Peyer's patch (tissue), 4 donors: Measurements from ENCODE around the gene PLCL2. TPM values are rescaled to one million over a fixed set of nuclear protein-coding genes. Genes with fewer than 3 reads are reported as not detected.

Source experiments
- DNase-seq, 3 donors: peaks; one replicate each; pipeline ENCODE4 v3.0.0-alpha.2; 2017 to 2019
- H3K27ac ChIP-seq, 4 donors: fragments of 200-600 bp; sonication (generic); one replicate each; pipeline ENCODE4 v1.5.1; 2016 to 2019
- H3K27me3 ChIP-seq, 2 donors: fragments of 200-600 bp; sonication (generic); one replicate each; pipeline ENCODE4 v1.5.1; 2019
- H3K36me3 ChIP-seq, 3 donors: fragments of 200-600 bp; sonication (generic); one replicate each; pipeline ENCODE4 v1.5.1; 2016 to 2019
- H3K4me1 ChIP-seq, 4 donors: fragments of 200-600 bp; sonication (generic); one replicate each; pipeline ENCODE4 v1.5.1; 2016 to 2019
- H3K4me3 ChIP-seq, 4 donors: fragments of 200-600 bp; sonication (generic); 1 replicate in 3 of 4; 2 replicates in 1 of 4; pipeline ENCODE4 v1.5.1; 2016 to 2019; ENCODE audit warnings: mild to moderate bottlenecking in 1 of 4
- H3K9me3 ChIP-seq, 4 donors: fragments of 200-600 bp; sonication (generic); one replicate each; pipeline ENCODE4 v1.5.1; 2016 to 2019; ENCODE audit warnings: mild to moderate bottlenecking in 1 of 4
- POLR2A ChIP-seq, 2 donors: fragments of 450-650 bp; IDR thresholded peaks; one replicate each; pipeline ENCODE4 v1.5.1; 2017; ENCODE audit warnings: antibody characterized with exemption in 2 of 2, mild to moderate bottlenecking in 2 of 2, moderate library complexity in 2 of 2
- total RNA-seq, 4 donors: library from RNA; depleted of rRNA; stranded (reverse); fragments of >200 nt; gene quantifications; one replicate each; pipeline ENCODE4 v1.1.0, GENCODE V29; 2016
- TF ChIP-seq, protein P1 (sequence below), 6 experiments: fragments of 450-650 bp in 4 of 6; fragments of 200-600 bp in 2 of 6; sonication (generic) in 1 of 6; IDR thresholded peaks; one replicate each; pipeline ENCODE4 v1.5.1; 2017 to 2019; ENCODE audit warnings: antibody characterized with exemption in 6 of 6, mild to moderate bottlenecking in 3 of 6, moderate library complexity in 1 of 6

Gene PLCL2
- total RNA-seq, 4 donors from 2014 or later = 21.8 to 39.6 (median 25.4) TPM

DNA sequence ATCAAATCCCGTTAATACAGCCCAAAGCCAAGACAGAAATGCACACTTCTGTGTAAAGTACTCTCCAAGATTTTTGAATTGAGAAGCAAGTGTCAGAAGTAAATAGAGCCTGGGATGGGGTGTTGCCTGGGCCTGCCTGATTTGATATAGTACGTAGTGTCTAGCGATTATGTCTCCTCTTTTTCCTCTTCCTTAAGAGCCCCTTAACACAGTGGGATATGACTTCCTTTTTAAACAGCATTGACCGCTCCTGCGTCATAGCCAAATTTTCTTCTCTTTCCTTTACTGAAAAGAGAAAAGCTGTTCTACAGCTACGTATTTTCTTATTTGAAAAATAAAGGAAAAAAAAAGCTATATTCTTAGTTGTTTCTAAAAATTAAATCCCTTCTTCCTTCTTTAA is 97.7 kb downstream of the PLCL2 start:
- H3K9me3 ChIP-seq = no peaks in the 10 kb centered on the region
- H3K4me3 ChIP-seq = no peak overlapping the region
- H3K27ac ChIP-seq = no peak overlapping the region
- H3K36me3 ChIP-seq = no peaks in the 10 kb centered on the region
- no peaks in the 10 kb centered on the region for H3K27me3 ChIP-seq
- TF ChIP-seq POLR2A (IDR thresholded peaks at IDR 0.05) = no peak
- TF ChIP-seq, protein P1, sequence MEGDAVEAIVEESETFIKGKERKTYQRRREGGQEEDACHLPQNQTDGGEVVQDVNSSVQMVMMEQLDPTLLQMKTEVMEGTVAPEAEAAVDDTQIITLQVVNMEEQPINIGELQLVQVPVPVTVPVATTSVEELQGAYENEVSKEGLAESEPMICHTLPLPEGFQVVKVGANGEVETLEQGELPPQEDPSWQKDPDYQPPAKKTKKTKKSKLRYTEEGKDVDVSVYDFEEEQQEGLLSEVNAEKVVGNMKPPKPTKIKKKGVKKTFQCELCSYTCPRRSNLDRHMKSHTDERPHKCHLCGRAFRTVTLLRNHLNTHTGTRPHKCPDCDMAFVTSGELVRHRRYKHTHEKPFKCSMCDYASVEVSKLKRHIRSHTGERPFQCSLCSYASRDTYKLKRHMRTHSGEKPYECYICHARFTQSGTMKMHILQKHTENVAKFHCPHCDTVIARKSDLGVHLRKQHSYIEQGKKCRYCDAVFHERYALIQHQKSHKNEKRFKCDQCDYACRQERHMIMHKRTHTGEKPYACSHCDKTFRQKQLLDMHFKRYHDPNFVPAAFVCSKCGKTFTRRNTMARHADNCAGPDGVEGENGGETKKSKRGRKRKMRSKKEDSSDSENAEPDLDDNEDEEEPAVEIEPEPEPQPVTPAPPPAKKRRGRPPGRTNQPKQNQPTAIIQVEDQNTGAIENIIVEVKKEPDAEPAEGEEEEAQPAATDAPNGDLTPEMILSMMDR (IDR thresholded peaks at IDR 0.05) = no peak
- DNase-seq = no peak
- H3K4me1 ChIP-seq = no peaks in the 10 kb centered on the region

DNA sequence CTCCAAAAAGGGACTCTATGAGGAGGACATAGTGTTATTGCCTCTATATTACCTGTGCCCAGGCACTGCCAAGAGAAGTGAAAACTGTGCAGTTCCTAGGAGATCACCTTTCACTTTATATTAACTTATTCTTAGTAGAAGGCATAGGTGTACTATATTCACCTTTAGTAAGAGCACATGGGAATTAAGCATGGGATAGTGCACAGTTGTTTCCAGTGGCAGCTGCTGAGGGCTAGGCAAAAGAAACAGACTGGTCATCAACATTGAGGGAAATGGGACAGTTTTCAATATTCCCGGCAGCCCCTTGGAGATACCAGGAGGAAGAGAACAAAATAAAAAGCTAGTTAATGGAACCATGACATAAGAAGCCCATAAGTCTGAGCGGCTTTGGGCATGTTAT is 100.9 kb downstream of the PLCL2 start:
- Histone ChIP-seq H3K36me3 (no peaks in the 10 kb centered on the region), H3K4me3 (no peak overlapping the region), H3K4me1 (no peaks in the 10 kb centered on the region), H3K27me3 (no peaks in the 10 kb centered on the region), H3K9me3 (no peaks in the 10 kb centered on the region), H3K27ac (no peak overlapping the region)
- DNase-seq = no peak
- no peak for TF ChIP-seq POLR2A (IDR thresholded peaks at IDR 0.05)
- TF ChIP-seq, protein P1 (IDR thresholded peaks at IDR 0.05) = no peak

DNA sequence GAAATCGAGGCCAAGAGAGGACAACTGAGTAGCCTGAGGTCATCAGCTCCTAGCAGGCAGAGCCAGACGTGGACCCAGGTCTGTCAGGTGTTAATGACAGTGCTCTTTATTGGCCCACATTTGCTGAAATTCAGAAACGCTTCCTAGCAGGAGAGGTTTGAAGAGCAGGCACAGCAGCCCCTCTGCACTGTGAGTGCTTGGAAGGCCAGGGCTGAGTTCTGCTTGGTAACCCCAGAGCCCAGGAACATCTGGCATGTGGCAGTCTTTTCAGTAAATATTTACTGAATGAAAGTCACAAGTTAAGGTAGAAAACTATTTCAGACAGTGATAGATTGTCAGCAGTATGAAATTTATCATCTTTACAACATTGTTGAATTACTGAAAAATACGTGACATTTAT is 102.4 kb downstream of the PLCL2 start:
- Histone ChIP-seq H3K27ac (no peak overlapping the region), H3K9me3 (no peaks in the 10 kb centered on the region), H3K27me3 (no peaks in the 10 kb centered on the region), H3K36me3 (no peaks in the 10 kb centered on the region), H3K4me1 (no peaks in the 10 kb centered on the region), H3K4me3 (no peak overlapping the region)
- TF ChIP-seq, protein P1 (IDR thresholded peaks at IDR 0.05) = no peak
- no peak for TF ChIP-seq POLR2A (IDR thresholded peaks at IDR 0.05)
- DNase-seq = no peak

DNA sequence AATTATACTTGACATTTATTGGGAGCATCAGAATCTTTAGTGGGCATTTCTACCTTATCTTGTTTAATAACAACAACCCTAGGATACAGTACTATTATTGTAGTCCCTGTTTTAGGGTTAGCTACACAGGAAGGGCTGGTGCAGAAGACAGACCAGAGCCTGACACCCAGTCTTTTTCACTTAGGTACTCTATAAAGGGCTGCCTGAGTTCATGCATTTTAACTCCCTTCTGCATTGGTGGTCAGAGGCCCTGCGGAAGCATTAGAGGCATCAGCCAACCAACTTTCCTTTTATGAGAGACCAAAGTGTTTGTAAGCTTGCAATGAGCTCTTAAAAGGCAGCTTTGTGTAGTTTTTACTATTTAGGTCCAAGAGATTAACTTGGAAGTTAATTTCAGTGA is 105.4 kb downstream of the PLCL2 start:
- no peaks in the 10 kb centered on the region for H3K4me1 ChIP-seq
- H3K9me3 ChIP-seq = no peaks in the 10 kb centered on the region
- no peaks in the 10 kb centered on the region for H3K36me3 ChIP-seq
- TF ChIP-seq, protein P1 (IDR thresholded peaks at IDR 0.05) = no peak
- no peaks in the 10 kb centered on the region for H3K27me3 ChIP-seq
- no peak overlapping the region for H3K4me3 ChIP-seq
- no peak for DNase-seq
- H3K27ac ChIP-seq = no peak overlapping the region

DNA sequence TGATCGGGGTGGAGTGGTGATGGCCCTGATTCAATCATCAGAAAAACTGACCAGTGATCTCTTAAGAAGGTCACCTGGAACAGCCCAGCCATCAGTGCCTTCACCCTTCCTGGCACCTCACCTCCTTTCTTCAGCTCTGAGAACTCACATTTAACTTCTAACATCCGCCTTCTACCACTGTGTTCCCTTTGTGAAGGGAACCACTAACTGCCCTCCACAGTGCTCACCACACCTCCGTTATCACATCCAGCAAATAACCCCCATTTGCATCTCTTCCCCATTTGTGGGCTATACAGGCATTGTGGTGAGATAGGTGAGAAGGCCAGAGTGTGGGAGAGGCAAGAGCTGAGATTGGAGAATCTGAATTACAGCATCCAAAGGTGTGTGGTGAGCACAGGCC is 107.4 kb downstream of the PLCL2 start:
- H3K4me1 ChIP-seq = no peaks in the 10 kb centered on the region
- H3K4me3 ChIP-seq = no peak overlapping the region
- H3K27me3 ChIP-seq = no peaks in the 10 kb centered on the region
- DNase-seq = no peak
- no peak overlapping the region for H3K27ac ChIP-seq
- H3K36me3 ChIP-seq = no peaks in the 10 kb centered on the region
- TF ChIP-seq POLR2A (IDR thresholded peaks at IDR 0.05) = no peak
- TF ChIP-seq, protein P1 (IDR thresholded peaks at IDR 0.05) = no peak
- no peaks in the 10 kb centered on the region for H3K9me3 ChIP-seq

DNA sequence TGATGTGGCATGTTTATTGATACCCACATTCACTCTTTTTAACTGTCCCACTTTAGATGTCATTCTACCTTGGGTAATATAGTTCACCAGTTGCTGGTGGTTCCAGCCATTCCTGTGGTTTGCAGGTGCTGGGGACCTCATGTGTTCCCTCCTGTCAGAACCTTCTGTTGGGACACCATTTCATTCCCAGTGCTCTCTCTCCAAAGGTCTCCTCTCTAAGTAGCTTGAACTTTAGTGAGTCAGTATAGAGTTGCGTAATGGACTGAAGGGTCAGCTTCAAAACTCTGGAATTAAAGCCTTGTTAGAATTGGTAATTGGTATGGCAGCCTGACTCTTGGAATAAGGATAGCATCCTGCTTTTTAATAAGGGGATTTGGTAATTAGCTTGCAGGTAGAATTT is 108.5 kb downstream of the PLCL2 start:
- no peaks in the 10 kb centered on the region for H3K27me3 ChIP-seq
- H3K27ac ChIP-seq = no peak overlapping the region
- H3K4me1 ChIP-seq = no peaks in the 10 kb centered on the region
- TF ChIP-seq, protein P1 (IDR thresholded peaks at IDR 0.05) = no peak
- TF ChIP-seq POLR2A (IDR thresholded peaks at IDR 0.05) = no peak
- no peak overlapping the region for H3K4me3 ChIP-seq
- no peaks in the 10 kb centered on the region for H3K9me3 ChIP-seq
- no peaks in the 10 kb centered on the region for H3K36me3 ChIP-seq
- DNase-seq = no peak
